ENCODE data around the gene TSPAN31.

The TSPAN31 gene

GRCh38 chr12:57775044-57775443 lies 30.2 kb downstream of the TSPAN31 start:
- no peak overlapping the region for H3K9ac ChIP-seq (ENCODE audit: low read depth in 1 of 2, low read length in 2 of 2)
- H3K36me3 ChIP-seq (ENCODE audit: control insufficient read depth in 2 of 2, insufficient read depth in 2 of 2, low read length in 2 of 2): peaks cover 0 to 2% of the 10 kb centered on the region in 2 donors
- H3K27ac ChIP-seq (ENCODE audit: low read depth in 2 of 2, low read length in 2 of 2): no peak overlapping the region
- H3K4me3 ChIP-seq (ENCODE audit: low read length in 2 of 2): no peak overlapping the region
- H3K4me1 ChIP-seq (ENCODE audit: control insufficient read depth in 2 of 2, insufficient read depth in 2 of 2, low read length in 2 of 2): peaks cover 13 to 14% of the 10 kb centered on the region in 2 donors
- H3K9me3 ChIP-seq (ENCODE audit: control insufficient read depth in 2 of 2, low read length in 2 of 2): no peaks in the 10 kb centered on the region
- no peaks in the 10 kb centered on the region for H3K27me3 ChIP-seq (ENCODE audit: control insufficient read depth in 2 of 2, insufficient read depth in 2 of 2, low read length in 2 of 2)

GRCh38 chr12:57775563-57776246 lies 30.9 kb downstream of the TSPAN31 start:
- Histone ChIP-seq H3K27ac (ENCODE audit: low read depth in 2 of 2, low read length in 2 of 2) (no peak overlapping the region), H3K9ac (ENCODE audit: low read depth in 1 of 2, low read length in 2 of 2) (no peak overlapping the region), H3K9me3 (ENCODE audit: control insufficient read depth in 2 of 2, low read length in 2 of 2) (no peaks in the 10 kb centered on the region), H3K4me3 (ENCODE audit: low read length in 2 of 2) (no peak overlapping the region), H3K4me1 (ENCODE audit: control insufficient read depth in 2 of 2, insufficient read depth in 2 of 2, low read length in 2 of 2) (peaks cover 13 to 14% of the 10 kb centered on the region in 2 donors), H3K36me3 (ENCODE audit: control insufficient read depth in 2 of 2, insufficient read depth in 2 of 2, low read length in 2 of 2) (peaks cover 0 to 7% of the 10 kb centered on the region in 2 donors), H3K27me3 (ENCODE audit: control insufficient read depth in 2 of 2, insufficient read depth in 2 of 2, low read length in 2 of 2) (no peaks in the 10 kb centered on the region)

GRCh38 chr12:57776247-57776587 lies 31.4 kb downstream of the TSPAN31 start:
- no peaks in the 10 kb centered on the region for H3K27me3 ChIP-seq (ENCODE audit: control insufficient read depth in 2 of 2, insufficient read depth in 2 of 2, low read length in 2 of 2)
- H3K4me3 ChIP-seq (ENCODE audit: low read length in 2 of 2): no peak overlapping the region
- no peak overlapping the region for H3K27ac ChIP-seq (ENCODE audit: low read depth in 2 of 2, low read length in 2 of 2)
- H3K4me1 ChIP-seq (ENCODE audit: control insufficient read depth in 2 of 2, insufficient read depth in 2 of 2, low read length in 2 of 2): peaks cover 12 to 14% of the 10 kb centered on the region in 2 donors
- H3K9ac ChIP-seq (ENCODE audit: low read depth in 1 of 2, low read length in 2 of 2): no peak overlapping the region
- H3K9me3 ChIP-seq (ENCODE audit: control insufficient read depth in 2 of 2, low read length in 2 of 2): no peaks in the 10 kb centered on the region
- peaks cover 0 to 7% of the 10 kb centered on the region in 2 donors for H3K36me3 ChIP-seq (ENCODE audit: control insufficient read depth in 2 of 2, insufficient read depth in 2 of 2, low read length in 2 of 2)

GRCh38 chr12:57777367-57777766 lies 32.5 kb downstream of the TSPAN31 start:
- H3K36me3 ChIP-seq (ENCODE audit: control insufficient read depth in 2 of 2, insufficient read depth in 2 of 2, low read length in 2 of 2): peaks cover 0 to 7% of the 10 kb centered on the region in 2 donors
- H3K9ac ChIP-seq (ENCODE audit: low read depth in 1 of 2, low read length in 2 of 2): no peak overlapping the region
- no peaks in the 10 kb centered on the region for H3K9me3 ChIP-seq (ENCODE audit: control insufficient read depth in 2 of 2, low read length in 2 of 2)
- peaks cover 4 to 9% of the 10 kb centered on the region in 2 donors for H3K4me1 ChIP-seq (ENCODE audit: control insufficient read depth in 2 of 2, insufficient read depth in 2 of 2, low read length in 2 of 2)
- H3K4me3 ChIP-seq (ENCODE audit: low read length in 2 of 2): no peak overlapping the region
- H3K27me3 ChIP-seq (ENCODE audit: control insufficient read depth in 2 of 2, insufficient read depth in 2 of 2, low read length in 2 of 2): no peaks in the 10 kb centered on the region
- no peak overlapping the region for H3K27ac ChIP-seq (ENCODE audit: low read depth in 2 of 2, low read length in 2 of 2)

- H3K36me3 ChIP-seq (ENCODE audit: control insufficient read depth in 2 of 2, insufficient read depth in 2 of 2, low read length in 2 of 2): peaks cover 0 to 7% of the 10 kb centered on the region in 2 donors
- no peak overlapping the region for H3K4me3 ChIP-seq (ENCODE audit: low read length in 2 of 2)
- H3K9me3 ChIP-seq (ENCODE audit: control insufficient read depth in 2 of 2, low read length in 2 of 2): no peaks in the 10 kb centered on the region
- H3K4me1 ChIP-seq (ENCODE audit: control insufficient read depth in 2 of 2, insufficient read depth in 2 of 2, low read length in 2 of 2): peaks cover 1 to 7% of the 10 kb centered on the region in 2 donors
- no peak overlapping the region for H3K27ac ChIP-seq (ENCODE audit: low read depth in 2 of 2, low read length in 2 of 2)
- no peaks in the 10 kb centered on the region for H3K27me3 ChIP-seq (ENCODE audit: control insufficient read depth in 2 of 2, insufficient read depth in 2 of 2, low read length in 2 of 2)
- no peak overlapping the region for H3K9ac ChIP-seq (ENCODE audit: low read depth in 1 of 2, low read length in 2 of 2)
Measured at GRCh38 chr12:57777911-57778310, 33.1 kb downstream of the TSPAN31 start.

GRCh38 chr12:57779736-57780135 lies 34.9 kb downstream of the TSPAN31 start:
- no peak overlapping the region for H3K9ac ChIP-seq (ENCODE audit: low read depth in 1 of 2, low read length in 2 of 2)
- no peak overlapping the region for H3K27ac ChIP-seq (ENCODE audit: low read depth in 2 of 2, low read length in 2 of 2)
- peaks cover 0 to 7% of the 10 kb centered on the region in 2 donors for H3K36me3 ChIP-seq (ENCODE audit: control insufficient read depth in 2 of 2, insufficient read depth in 2 of 2, low read length in 2 of 2)
- no peak overlapping the region for H3K4me3 ChIP-seq (ENCODE audit: low read length in 2 of 2)
- no peaks in the 10 kb centered on the region for H3K27me3 ChIP-seq (ENCODE audit: control insufficient read depth in 2 of 2, insufficient read depth in 2 of 2, low read length in 2 of 2)
- H3K4me1 ChIP-seq (ENCODE audit: control insufficient read depth in 2 of 2, insufficient read depth in 2 of 2, low read length in 2 of 2): peaks cover 9 to 11% of the 10 kb centered on the region in 2 donors
- no peaks in the 10 kb centered on the region for H3K9me3 ChIP-seq (ENCODE audit: control insufficient read depth in 2 of 2, low read length in 2 of 2)

GRCh38 chr12:57780284-57780897 lies 35.6 kb downstream of the TSPAN31 start:
- H3K27me3 ChIP-seq (ENCODE audit: control insufficient read depth in 2 of 2, insufficient read depth in 2 of 2, low read length in 2 of 2): no peaks in the 10 kb centered on the region
- no peak overlapping the region for H3K27ac ChIP-seq (ENCODE audit: low read depth in 2 of 2, low read length in 2 of 2)
- no peak overlapping the region for H3K9ac ChIP-seq (ENCODE audit: low read depth in 1 of 2, low read length in 2 of 2)
- H3K4me1 ChIP-seq (ENCODE audit: control insufficient read depth in 2 of 2, insufficient read depth in 2 of 2, low read length in 2 of 2): peaks cover 9 to 11% of the 10 kb centered on the region in 2 donors
- peaks cover 0 to 7% of the 10 kb centered on the region in 2 donors for H3K36me3 ChIP-seq (ENCODE audit: control insufficient read depth in 2 of 2, insufficient read depth in 2 of 2, low read length in 2 of 2)
- H3K4me3 ChIP-seq (ENCODE audit: low read length in 2 of 2): no peak overlapping the region
- no peaks in the 10 kb centered on the region for H3K9me3 ChIP-seq (ENCODE audit: control insufficient read depth in 2 of 2, low read length in 2 of 2)

- Histone ChIP-seq H3K4me1 (ENCODE audit: control insufficient read depth in 2 of 2, insufficient read depth in 2 of 2, low read length in 2 of 2) (peaks cover 9 to 11% of the 10 kb centered on the region in 2 donors), H3K36me3 (ENCODE audit: control insufficient read depth in 2 of 2, insufficient read depth in 2 of 2, low read length in 2 of 2) (peaks cover 3 to 15% of the 10 kb centered on the region in 2 donors), H3K9me3 (ENCODE audit: control insufficient read depth in 2 of 2, low read length in 2 of 2) (no peaks in the 10 kb centered on the region), H3K27ac (ENCODE audit: low read depth in 2 of 2, low read length in 2 of 2) (no peak overlapping the region), H3K4me3 (ENCODE audit: low read length in 2 of 2) (no peak overlapping the region), H3K27me3 (ENCODE audit: control insufficient read depth in 2 of 2, insufficient read depth in 2 of 2, low read length in 2 of 2) (no peaks in the 10 kb centered on the region), H3K9ac (ENCODE audit: low read depth in 1 of 2, low read length in 2 of 2) (no peak overlapping the region)
Measured at GRCh38 chr12:57781244-57781643, 36.4 kb downstream of the TSPAN31 start.

GRCh38 chr12:57781801-57782200 lies 37.0 kb downstream of the TSPAN31 start:
- no peak overlapping the region for H3K4me3 ChIP-seq (ENCODE audit: low read length in 2 of 2)
- H3K9me3 ChIP-seq (ENCODE audit: control insufficient read depth in 2 of 2, low read length in 2 of 2): no peaks in the 10 kb centered on the region
- H3K27me3 ChIP-seq (ENCODE audit: control insufficient read depth in 2 of 2, insufficient read depth in 2 of 2, low read length in 2 of 2): no peaks in the 10 kb centered on the region
- H3K4me1 ChIP-seq (ENCODE audit: control insufficient read depth in 2 of 2, insufficient read depth in 2 of 2, low read length in 2 of 2): peaks cover 9 to 11% of the 10 kb centered on the region in 2 donors
- no peak overlapping the region for H3K9ac ChIP-seq (ENCODE audit: low read depth in 1 of 2, low read length in 2 of 2)
- no peak overlapping the region for H3K27ac ChIP-seq (ENCODE audit: low read depth in 2 of 2, low read length in 2 of 2)
- H3K36me3 ChIP-seq (ENCODE audit: control insufficient read depth in 2 of 2, insufficient read depth in 2 of 2, low read length in 2 of 2): peaks cover 9 to 19% of the 10 kb centered on the region in 2 donors

GRCh38 chr12:57782243-57782607 lies 37.4 kb downstream of the TSPAN31 start:
- peaks cover 13 to 24% of the 10 kb centered on the region in 2 donors for H3K36me3 ChIP-seq (ENCODE audit: control insufficient read depth in 2 of 2, insufficient read depth in 2 of 2, low read length in 2 of 2)
- H3K9ac ChIP-seq (ENCODE audit: low read depth in 1 of 2, low read length in 2 of 2): peak overlapping the region in 1 of 2 donors; percentile 76
- H3K4me1 ChIP-seq (ENCODE audit: control insufficient read depth in 2 of 2, insufficient read depth in 2 of 2, low read length in 2 of 2): peaks cover 9 to 11% of the 10 kb centered on the region in 2 donors
- H3K27ac ChIP-seq (ENCODE audit: low read depth in 2 of 2, low read length in 2 of 2): no peak overlapping the region
- H3K27me3 ChIP-seq (ENCODE audit: control insufficient read depth in 2 of 2, insufficient read depth in 2 of 2, low read length in 2 of 2): no peaks in the 10 kb centered on the region
- no peaks in the 10 kb centered on the region for H3K9me3 ChIP-seq (ENCODE audit: control insufficient read depth in 2 of 2, low read length in 2 of 2)
- H3K4me3 ChIP-seq (ENCODE audit: low read length in 2 of 2): peak overlapping the region in 1 of 2 donors; percentile 99

Measured in mucosa of rectum (tissue), 2 donors.